Activated CD8-positive, alpha-beta memory T cell treated with anti-CD3 and anti-CD28 coated beads, Interleukin-2, amount 50 U/mL, for 1 hour (primary cell): ENCODE measurements around the gene KCNMA1.
"Not testable (repeated sequence)": the region's sequence is repeated elsewhere in the genome, so short reads cannot be mapped to it uniquely, and the experiment has no call there.

Experiments used
- DNase-seq: peaks from one replicate; pipeline ENCODE4 v3.0.0-alpha.2; 2020; ENCODE audit errors: extremely low read depth

KCNMA1 gene

GRCh38 chr10:77416311-77417135, 221.1 kb downstream of the KCNMA1 start:
- DNase-seq: no peak

DNA sequence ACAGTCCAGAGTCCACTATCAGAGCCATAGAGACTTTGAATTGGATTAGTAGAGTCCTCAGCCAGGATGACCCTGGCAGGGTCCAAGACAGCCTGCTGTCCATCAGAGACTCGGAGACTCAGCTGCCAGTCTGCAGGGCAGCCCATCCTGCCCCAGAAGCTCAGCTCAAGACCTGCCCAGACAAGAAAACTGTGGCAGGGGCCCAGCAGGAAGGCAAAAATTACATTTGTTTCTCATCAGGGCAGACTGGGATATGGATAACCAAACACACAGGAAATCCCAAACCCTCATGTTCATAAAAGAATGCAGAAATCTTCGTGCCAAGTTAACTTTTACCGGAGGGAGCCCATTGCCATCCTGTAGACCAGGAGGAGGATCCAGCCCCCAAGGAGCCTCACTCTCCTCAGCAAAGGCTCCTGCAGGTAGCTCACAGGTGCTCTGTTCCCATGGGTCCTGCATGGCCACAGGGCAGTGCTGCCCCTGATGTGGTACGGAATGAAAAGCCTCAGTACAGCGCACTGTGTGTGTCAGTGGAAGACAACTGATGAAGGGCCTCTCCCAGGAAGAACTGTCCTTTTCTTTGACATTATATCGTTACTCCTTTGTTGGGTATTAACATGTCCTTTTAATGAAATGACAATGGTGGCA, 222.2 kb downstream of the KCNMA1 start:
- no peak for DNase-seq

- no peak for DNase-seq
Measured at GRCh38 chr10:77413231-77413630, 224.4 kb downstream of the KCNMA1 start.

DNA sequence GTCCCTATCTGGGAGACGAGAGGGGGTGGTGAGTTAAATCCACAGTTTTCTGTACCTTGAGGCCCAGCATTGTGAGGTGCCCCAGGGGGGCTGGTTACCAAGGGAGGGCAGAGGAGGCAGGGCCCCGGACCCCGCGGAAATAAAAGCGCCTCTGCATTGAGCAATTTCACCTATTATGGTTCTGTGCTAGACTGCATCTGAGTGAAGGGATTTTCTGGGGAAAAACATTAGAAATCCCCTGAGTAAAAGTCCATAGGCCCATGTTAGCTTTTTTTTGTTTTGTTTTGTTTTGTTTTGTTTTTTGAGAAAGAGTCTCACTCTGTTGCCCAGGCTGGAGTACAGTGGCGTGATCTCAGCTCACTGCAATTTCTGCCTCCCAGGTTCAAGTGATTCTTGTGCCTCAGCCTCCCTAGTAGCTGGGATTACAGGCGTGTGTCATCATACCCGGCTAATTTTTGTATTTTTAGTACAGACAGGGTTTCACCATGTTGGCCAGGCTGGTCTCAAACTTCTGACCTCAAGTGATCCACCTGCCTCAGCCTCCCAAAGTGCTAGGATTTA, 225.0 kb downstream of the KCNMA1 start:
- not testable (repeated sequence) for DNase-seq

DNA sequence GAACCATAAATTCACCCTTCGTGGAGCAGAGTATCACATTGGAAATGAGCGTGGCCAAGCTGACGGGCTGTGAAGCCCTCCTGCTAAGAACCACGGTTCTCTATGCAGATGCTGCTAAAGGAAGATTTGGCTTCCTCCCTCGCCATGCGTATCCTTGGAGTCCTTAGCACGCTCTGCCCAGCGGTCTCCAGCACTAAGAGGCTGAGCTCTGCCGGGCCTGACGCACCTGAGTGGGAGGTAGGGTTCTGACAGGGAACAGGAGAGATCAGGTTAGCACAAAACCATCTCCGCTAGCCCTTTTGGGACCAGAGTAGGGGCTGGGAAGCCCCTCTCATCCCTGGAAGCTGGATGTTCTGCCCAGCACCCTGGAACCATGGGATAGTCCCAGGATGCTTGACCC, 225.8 kb downstream of the KCNMA1 start:
- no peak for DNase-seq

DNA sequence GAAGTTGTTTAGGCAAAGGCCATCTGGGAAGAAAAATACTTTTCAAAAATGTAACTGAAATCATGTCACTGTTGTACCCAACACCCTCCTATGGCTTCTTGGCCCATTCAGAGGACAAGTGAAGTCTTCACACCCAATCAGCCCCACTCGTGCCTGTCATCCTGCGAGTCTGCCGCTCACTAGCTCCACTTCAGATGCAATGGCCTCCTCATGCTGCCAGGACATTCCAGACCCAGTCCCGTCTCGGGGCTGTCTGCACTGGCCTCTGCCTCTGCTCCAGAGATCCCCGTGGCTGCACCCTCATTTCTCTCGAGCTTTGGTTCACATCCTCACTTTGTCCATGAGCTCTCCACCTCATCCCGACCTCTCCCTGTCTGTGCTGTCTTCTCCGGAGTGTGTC, 227.1 kb downstream of the KCNMA1 start:
- no peak for DNase-seq

DNA sequence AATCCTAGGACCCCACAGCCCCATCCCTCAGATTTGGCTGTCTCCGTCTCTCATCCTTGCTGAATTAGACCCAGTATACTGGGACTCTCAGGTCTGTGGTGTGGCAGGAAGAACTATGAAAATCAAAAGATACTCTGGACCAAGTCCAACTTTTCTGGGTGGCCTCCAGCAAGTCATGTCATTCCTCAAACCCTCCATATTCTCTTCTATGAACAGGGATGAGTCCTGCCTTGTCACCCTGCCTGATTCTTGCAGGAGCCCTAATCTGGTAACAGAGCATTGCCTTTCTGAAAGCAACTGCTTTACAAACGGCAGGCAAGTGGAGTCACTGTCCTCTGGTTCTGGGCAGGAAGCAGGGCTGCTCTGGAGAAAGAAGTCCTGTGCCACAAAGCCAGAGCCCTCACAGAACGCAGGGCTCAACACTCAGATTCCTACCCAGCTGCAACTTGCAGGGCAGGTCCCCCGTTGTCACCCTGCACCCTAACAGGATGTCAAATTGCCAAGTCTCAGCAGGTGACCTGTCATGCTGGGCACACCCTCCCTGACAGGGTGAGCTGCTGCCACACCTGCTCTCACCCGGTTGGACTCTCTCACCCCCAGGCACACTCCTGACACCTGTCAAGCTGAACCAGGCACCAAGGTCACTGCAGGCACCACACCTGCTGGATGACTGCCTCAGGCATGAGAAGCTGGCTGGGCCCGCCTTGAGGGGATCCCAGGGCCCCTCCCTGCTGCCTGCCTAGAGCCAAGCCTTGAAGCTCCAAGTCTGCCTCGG, 227.7 kb downstream of the KCNMA1 start:
- no peak for DNase-seq

DNA sequence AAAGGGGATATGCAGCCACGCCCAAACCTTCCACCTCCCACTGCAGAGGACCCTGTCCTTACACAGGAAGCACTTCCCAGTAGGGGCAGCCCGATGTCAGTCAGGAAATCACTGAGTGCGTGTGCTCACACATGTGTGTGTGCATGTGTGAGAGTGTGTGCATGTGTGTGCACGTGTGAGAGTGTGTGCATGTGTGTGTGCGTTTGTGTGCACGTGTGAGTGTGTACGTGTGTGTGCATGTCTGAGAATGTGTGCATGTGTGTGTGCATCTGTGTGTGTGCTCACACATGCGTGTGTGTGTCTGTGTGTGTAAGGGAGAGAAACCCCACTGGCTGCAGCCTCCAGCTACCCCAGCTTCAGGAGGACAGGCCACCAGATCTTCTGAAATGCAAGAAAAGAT, 229.3 kb downstream of the KCNMA1 start:
- no peak for DNase-seq

- no peak for DNase-seq
Measured at GRCh38 chr10:77406764-77407430, 230.7 kb downstream of the KCNMA1 start.

DNA sequence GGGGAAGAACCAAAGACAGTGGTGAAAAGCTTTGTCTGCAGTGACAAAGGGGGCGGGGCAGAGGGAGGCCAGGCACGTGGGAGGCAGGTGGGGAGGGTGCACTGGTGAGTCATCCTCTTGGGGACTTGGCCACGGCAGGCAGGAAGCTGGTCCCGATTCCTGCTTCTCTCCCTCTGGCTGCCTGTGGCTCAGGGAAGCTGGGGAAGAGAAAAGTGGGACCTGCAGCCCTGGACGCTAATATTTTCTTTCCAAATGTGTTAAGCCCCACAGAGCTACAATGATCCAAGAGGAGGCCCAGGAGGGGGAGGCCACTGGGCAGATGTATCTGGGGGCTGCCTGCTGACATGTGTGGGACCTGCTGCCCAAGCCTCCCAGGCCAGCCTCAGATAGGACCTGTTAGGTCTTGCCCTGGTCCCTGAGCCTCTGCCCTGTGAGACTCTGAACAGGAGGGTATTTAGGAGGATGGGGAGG, 231.8 kb downstream of the KCNMA1 start:
- DNase-seq: no peak

DNA sequence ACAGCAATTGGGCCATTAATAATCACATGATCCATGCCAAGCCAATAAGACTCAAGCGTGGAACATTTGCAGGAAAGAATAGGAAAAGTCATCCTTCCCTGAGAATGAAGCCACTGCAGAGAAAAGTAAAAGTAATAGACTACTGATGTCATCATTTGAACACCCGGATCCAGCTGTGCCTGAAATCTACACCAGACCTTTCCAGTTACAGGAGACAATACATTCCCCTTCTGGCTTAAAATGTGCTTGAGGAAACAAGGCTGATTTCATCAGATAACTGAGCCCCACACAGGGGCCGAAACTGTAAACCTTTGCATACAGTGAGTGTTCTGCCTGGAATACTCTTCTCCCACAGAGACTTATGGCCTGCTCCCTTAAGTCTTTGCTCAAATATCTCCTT, 232.8 kb downstream of the KCNMA1 start:
- no peak for DNase-seq

GRCh38 chr10:77403761-77404160, 233.8 kb downstream of the KCNMA1 start:
- DNase-seq: no peak

- DNase-seq: no peak
Measured at GRCh38 chr10:77401683-77402082, 235.9 kb downstream of the KCNMA1 start.

DNA sequence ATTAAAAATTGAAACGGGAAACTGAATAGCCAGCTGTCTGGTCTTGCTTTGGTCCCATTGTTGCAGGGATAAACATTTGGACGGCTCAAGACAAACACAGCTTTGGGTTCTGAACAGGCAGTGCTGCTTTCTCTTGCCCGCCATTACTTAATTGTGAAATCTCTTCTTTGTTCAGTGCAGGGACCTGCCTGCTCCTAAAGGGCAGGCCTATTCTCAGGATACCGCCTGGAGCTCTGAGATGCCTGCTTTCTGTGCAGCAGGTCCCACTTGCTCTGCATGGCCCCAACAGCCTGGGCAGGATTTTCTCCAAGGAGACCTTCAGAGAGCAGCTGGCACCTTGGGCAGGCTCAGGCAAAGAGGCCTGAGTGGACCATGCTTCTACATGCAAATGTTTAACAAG, 237.6 kb downstream of the KCNMA1 start:
- no peak for DNase-seq

DNA sequence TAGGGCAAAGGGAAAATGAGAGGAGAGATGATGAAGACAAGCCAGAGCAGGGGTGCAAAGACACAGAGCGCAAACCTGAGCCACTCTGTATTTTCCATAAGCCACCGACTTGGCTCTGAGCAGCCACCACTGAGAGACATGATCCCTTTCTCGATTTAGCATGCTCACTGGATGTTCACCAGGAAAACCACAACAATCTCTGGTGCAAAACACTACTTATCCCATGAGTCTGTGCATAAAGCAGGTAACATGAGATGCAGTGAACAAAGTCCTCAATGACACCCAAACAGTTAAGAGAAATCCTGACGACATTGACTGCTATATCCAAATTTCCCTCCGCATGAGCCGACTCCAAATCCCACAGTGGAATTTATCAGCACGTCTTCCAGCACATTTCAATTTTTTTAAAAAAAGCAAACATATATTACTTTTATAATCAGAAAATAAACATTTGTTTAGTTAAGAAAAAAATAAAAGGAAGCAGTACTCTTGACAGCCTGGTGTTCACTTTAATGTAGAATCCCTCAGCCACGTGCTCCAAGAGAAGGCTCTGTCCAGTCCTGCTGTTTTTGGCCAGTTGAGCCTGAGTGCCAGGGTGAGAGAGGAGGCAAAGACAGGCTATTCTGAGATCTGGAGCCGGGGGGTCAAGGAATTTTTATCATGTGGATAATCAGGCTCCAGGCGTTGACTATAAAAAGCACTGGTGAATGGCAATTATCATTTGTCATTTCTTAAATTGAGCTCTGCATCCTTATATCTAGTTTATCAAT, 238.4 kb downstream of the KCNMA1 start:
- no peak for DNase-seq

- no peak for DNase-seq
Measured at GRCh38 chr10:77398558-77398957, 239.1 kb downstream of the KCNMA1 start.

DNA sequence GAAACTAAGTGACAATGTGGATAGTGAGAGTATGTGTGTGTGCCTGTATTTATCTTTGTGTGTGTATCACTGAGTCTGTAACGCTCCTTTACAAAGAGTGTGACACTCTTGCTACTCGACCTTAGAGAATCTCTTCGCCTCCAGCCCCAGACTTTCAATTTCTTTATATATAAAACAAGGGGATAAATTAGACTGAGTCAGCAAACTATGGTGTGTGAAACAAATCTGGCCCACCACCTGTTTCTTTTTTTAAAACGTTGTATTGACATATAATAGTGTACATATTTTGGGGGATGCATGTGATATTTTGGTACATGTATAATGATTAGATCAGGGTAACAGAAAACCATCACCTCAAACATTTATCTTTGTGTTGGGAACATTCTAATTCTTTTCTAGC, 240.5 kb downstream of the KCNMA1 start:
- DNase-seq: no peak

DNA sequence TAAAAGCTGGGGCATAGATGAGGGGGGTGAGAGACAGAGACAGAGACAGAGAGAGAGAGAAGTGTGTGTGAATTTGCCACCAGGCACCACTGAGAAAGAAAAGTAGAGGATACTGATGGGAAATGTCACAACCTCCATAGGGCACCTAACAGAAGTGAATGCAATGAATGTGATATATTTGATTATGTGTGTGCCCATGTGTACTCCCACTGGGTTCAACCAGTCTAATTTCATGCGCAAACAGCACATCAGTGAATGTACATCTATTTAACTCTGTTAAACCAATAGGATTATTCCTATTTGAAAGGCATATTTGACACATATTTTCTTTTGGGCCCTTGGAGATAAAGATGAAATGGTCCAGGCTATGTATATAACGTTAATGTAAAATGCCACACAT, 241.3 kb downstream of the KCNMA1 start:
- DNase-seq: no peak

GRCh38 chr10:77393821-77394501, 243.6 kb downstream of the KCNMA1 start:
- no peak for DNase-seq

DNA sequence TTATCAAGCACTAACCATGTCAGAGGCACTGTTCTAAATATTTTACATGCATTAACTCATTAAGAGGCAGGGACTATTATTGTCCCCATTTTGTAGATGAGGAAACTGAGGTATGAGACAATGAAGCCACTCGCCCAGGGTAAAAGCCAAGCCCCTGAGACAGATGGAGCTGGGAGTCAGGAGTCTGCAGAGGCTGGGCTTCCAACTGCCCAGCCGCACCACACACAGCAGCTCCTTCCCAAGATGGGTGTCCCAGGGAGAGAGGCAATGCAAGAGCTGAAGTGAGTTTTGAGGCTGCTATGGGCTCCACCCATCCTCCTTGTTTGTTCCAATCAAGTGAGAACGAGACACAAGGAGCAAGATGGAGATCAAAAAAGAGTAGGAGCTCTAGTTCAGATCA, 244.2 kb downstream of the KCNMA1 start:
- DNase-seq: no peak
